Sigmoid colon (tissue), 7 donors: ENCODE data around the gene ZNF525. TPM values are rescaled to one million over a fixed set of nuclear protein-coding genes. Genes with fewer than 3 reads are reported as not detected.
"Not testable (repeated sequence)": the region's sequence is repeated elsewhere in the genome, so short reads cannot be mapped to it uniquely, and the experiment has no call there.

Source experiments
- DNase-seq: peaks from one replicate; pipeline ENCODE4 v3.0.0-alpha.2; 2019
- H3K27ac ChIP-seq, 4 donors: fragments of 200-600 bp; sonication (generic); one replicate each; pipeline ENCODE4 v1.5.1; 2016 to 2019; ENCODE audit warnings: mild to moderate bottlenecking in 1 of 4
- H3K27me3 ChIP-seq, 3 donors: fragments of 200-600 bp; sonication (generic); one replicate each; pipeline ENCODE4 v1.5.1; 2019; ENCODE audit warnings: mild to moderate bottlenecking in 1 of 3
- H3K36me3 ChIP-seq, 4 donors: fragments of 200-600 bp; sonication (generic); one replicate each; pipeline ENCODE4 v1.5.1; 2016 to 2019
- H3K4me1 ChIP-seq, 4 donors: fragments of 200-600 bp; sonication (generic); one replicate each; pipeline ENCODE4 v1.5.1; 2017 to 2019
- H3K4me3 ChIP-seq, 4 donors: fragments of 200-600 bp; sonication (generic); one replicate each; pipeline ENCODE4 v1.5.1; 2017 to 2019; ENCODE audit warnings: mild to moderate bottlenecking in 2 of 4, moderate library complexity in 1 of 4
- H3K9me3 ChIP-seq, 4 donors: fragments of 200-600 bp in 3 of 4; sonication (generic) in 3 of 4; one replicate each; pipeline versions ENCODE4 v1.5.1 to v1.6.1; 2013 to 2019
- CTCF ChIP-seq, 4 experiments: fragments of 450-650 bp in 3 of 4; fragments of 200-600 bp in 1 of 4; IDR thresholded peaks; one replicate each; pipeline ENCODE4 v1.5.1; 2016 to 2019; ENCODE audit warnings: antibody characterized with exemption in 4 of 4, mild to moderate bottlenecking in 3 of 4, moderate library complexity in 2 of 4
- EP300 ChIP-seq, 4 donors: sonication (generic); formaldehyde crosslinking; IDR thresholded peaks; one replicate each; pipeline ENCODE4 v1.6.1; 2017; ENCODE audit warnings: antibody characterized with exemption in 4 of 4
- POLR2A ChIP-seq, 2 donors: fragments of 450-650 bp; IDR thresholded peaks; one replicate each; pipeline ENCODE4 v1.6.1; 2016; ENCODE audit warnings: antibody characterized with exemption in 2 of 2, mild to moderate bottlenecking in 2 of 2, moderate library complexity in 2 of 2
- POLR2AphosphoS5 ChIP-seq, 4 donors: sonication (generic); formaldehyde crosslinking; IDR thresholded peaks; one replicate each; pipeline ENCODE4 v1.6.1; 2017; ENCODE audit warnings: antibody characterized with exemption in 4 of 4
- WGBS, 2 donors: extraction: QIAGEN DNeasy Blood & Tissue Kit; methylation state at CpG; one replicate each; pipeline ENCODE4 v1.1.7; 2013; 5-methylcytosine and 5-hydroxymethylcytosine counted together
- intact Hi-C: fragments of 100-400 bp; cut with DNase I; formaldehyde crosslinking; loops from one replicate; pipeline ENCODE4 v1.15.1; 2023
- polyA plus RNA-seq, 3 donors: library from polyadenylated mRNA; stranded (reverse); fragments of 200-250 nt; gene quantifications; one replicate each; pipeline ENCODE4 v1.2.3, GENCODE V29; 2013
- total RNA-seq, 4 donors: library from RNA; depleted of rRNA; stranded (reverse); fragments of >200 nt; gene quantifications; one replicate each; pipeline ENCODE4 v1.1.0, GENCODE V29; 2016
- donor health status: healthy with polysubstance abuse.
- donor health status: Bipolar disorder and iron deficiency.
- donor health status: healthy.

Gene ZNF525
- total and polyA plus RNA-seq, 7 donors = 1.4 to 10.8 (median 7.0) TPM

- Histone ChIP-seq H3K4me3 (peak within 1 kb of the TSS; percentile 41 to 75 (median 66)), H3K27ac (peak within 1 kb of the TSS; percentile 80 to 88 (median 82)), H3K27me3 (peaks cover 0 to 5% (median 0%) of the 10 kb centered on the region in 3 donors), H3K4me1 (peaks cover 0 to 15% (median 12%) of the 10 kb centered on the region in 4 donors), H3K36me3 (peaks cover 0 to 4% (median 0%) of the 10 kb centered on the region in 4 donors), H3K9me3 (peaks cover 0 to 7% (median 0%) of the 10 kb centered on the region in 4 donors)
- peak; percentile 98 for DNase-seq
- TF ChIP-seq POLR2AphosphoS5 (IDR thresholded peaks at IDR 0.05) (peak; percentile 59 to 88 (median 83)), CTCF (IDR thresholded peaks at IDR 0.05) (no peak), POLR2A (IDR thresholded peaks at IDR 0.05) (peak; percentile 44 to 50)
- WGBS, 2 donors = 0 to 1% methylated on average over 61 of the region's 61 CpGs
- intact Hi-C loops = loop anchor here (2.0 to 5.0 kb wide), 2 partner anchors 31 to 136 kb away; partner anchors contain the start of gene ZNF525
These were observed 31.7 kb upstream of the ZNF525 start, which contains the start of gene ZNF845 for GRCh38 chr19:53333463-53334449. ZNF845 (plus strand) TSS chr19:53333749; CDS start chr19:53341308, 7,559 bp downstream.

- intact Hi-C loops = not testable (repeated sequence)
These were observed 21.1 kb upstream of the ZNF525 start for GRCh38 chr19:53344403-53344802.

GRCh38 chr19:53355739-53356138, 9.8 kb upstream of the ZNF525 start:
- no peak overlapping the region for H3K4me3 ChIP-seq
- no peaks in the 10 kb centered on the region for H3K27me3 ChIP-seq
- peaks cover 10 to 70% (median 49%) of the 10 kb centered on the region in 4 donors for H3K9me3 ChIP-seq
- DNase-seq = no peak
- H3K27ac ChIP-seq = no peak overlapping the region
- intact Hi-C loops = no loop called here
- H3K36me3 ChIP-seq = peaks cover 11 to 34% (median 13%) of the 10 kb centered on the region in 4 donors
- H3K4me1 ChIP-seq = no peaks in the 10 kb centered on the region
- no peak for TF ChIP-seq POLR2AphosphoS5 (IDR thresholded peaks at IDR 0.05)
- TF ChIP-seq POLR2A (IDR thresholded peaks at IDR 0.05) = no peak
- TF ChIP-seq CTCF (IDR thresholded peaks at IDR 0.05) = no peak
- WGBS, 2 donors = 92 to 98% methylated on average over 1 of the region's 1 CpG

More at GRCh38 chr19:53344403-53344802, 21.1 kb upstream of the ZNF525 start:
- H3K4me3 ChIP-seq, H3K27ac ChIP-seq, H3K4me1 ChIP-seq, DNase-seq, H3K27me3 ChIP-seq: not testable (repeated sequence)
- WGBS, 2 donors = 96 to 97% methylated on average over 4 of the region's 4 CpGs
- peaks cover 23 to 88% (median 51%) of the 10 kb centered on the region in 4 donors for H3K36me3 ChIP-seq
- H3K9me3 ChIP-seq = peaks cover 0 to 45% (median 9%) of the 10 kb centered on the region in 4 donors

GRCh38 chr19:53357821-53358581, 7.5 kb upstream of the ZNF525 start:
- Histone ChIP-seq H3K9me3 (peaks cover 3 to 48% (median 29%) of the 10 kb centered on the region in 4 donors), H3K36me3 (peaks cover 0 to 12% (median 0%) of the 10 kb centered on the region in 4 donors), H3K27me3 (no peaks in the 10 kb centered on the region), H3K4me3 (no peak overlapping the region), H3K27ac (no peak overlapping the region), H3K4me1 (no peaks in the 10 kb centered on the region)
- intact Hi-C loops = no loop called here
- WGBS, 2 donors = 69 to 70% methylated on average over 35 of the region's 35 CpGs
- no peak for DNase-seq
- TF ChIP-seq CTCF (IDR thresholded peaks at IDR 0.05) (no peak), POLR2AphosphoS5 (IDR thresholded peaks at IDR 0.05) (no peak), EP300 (IDR thresholded peaks at IDR 0.05) (no peak), POLR2A (IDR thresholded peaks at IDR 0.05) (no peak)

GRCh38 chr19:53360056-53360455, 5.4 kb upstream of the ZNF525 start:
- H3K27ac ChIP-seq, H3K27me3 ChIP-seq, DNase-seq, intact Hi-C loops, H3K4me1 ChIP-seq, H3K36me3 ChIP-seq, H3K4me3 ChIP-seq: not testable (repeated sequence)
- 92 to 94% methylated on average over 10 of the region's 10 CpGs for WGBS, 2 donors
- peaks cover 3 to 31% (median 15%) of the 10 kb centered on the region in 4 donors for H3K9me3 ChIP-seq
